Right ventricle myocardium superior (tissue), 1 donor: ENCODE data around the gene CNIH2. TPM values are rescaled to one million over a fixed set of nuclear protein-coding genes. Genes with fewer than 3 reads are reported as not detected.

Experiments
- ATAC-seq: fragments of 200-7000 bp; cut with Tn5 transposase; one replicate; pipeline ENCODE4 v1.9.1; 2020; ENCODE audit warnings: mild to moderate bottlenecking; ENCODE audit not compliant: poor library complexity
- DNase-seq: peaks from one replicate; pipeline ENCODE4 v3.0.0-alpha.2; 2020
- intact Hi-C: fragments of 100-400 bp; cut with DNase I; formaldehyde crosslinking; loops from one replicate; pipeline ENCODE4 v1.11.2; 2022
- total RNA-seq: library from RNA; stranded (reverse); fragmentation: NEBNext Ultra II Directional; extraction: Animal tissue kit (Norgen Biotek cat#: 25700); gene quantifications from one replicate; pipeline ENCODE4 v1.2.1, GENCODE V29; 2021
- donor health status: DM: no; HTN: yes; CAD: no; lungs with severe emphysema.

Gene CNIH2
- total RNA-seq, 1 donor from 2014 or later = not detected

- intact Hi-C loops = no loop called here
- DNase-seq (no peak), ATAC-seq (no peak)
These were observed 54.6 kb downstream of the CNIH2 start for GRCh38 chr11:66332371-66333219.

- intact Hi-C loops = no loop called here
- DNase-seq = peak; percentile 15
- ATAC-seq = no peak
These were observed 55.4 kb downstream of the CNIH2 start for GRCh38 chr11:66333220-66333877.

Other genes starting within 250 kb of the CNIH2 start
- gene GAL3ST3, start 229.0 kb upstream of the CNIH2 start, total RNA-seq = 0.73 TPM
- 61.2 TPM for gene SF3B2, start 225.8 kb upstream of the CNIH2 start, total RNA-seq
- gene PACS1, start 207.9 kb upstream of the CNIH2 start, total RNA-seq = 46.5 TPM
- 30.7 TPM for gene KLC2, start 20.5 kb upstream of the CNIH2 start, total RNA-seq
- 114 TPM for gene RAB1B, start 9.5 kb upstream of the CNIH2 start, total RNA-seq
- gene YIF1A, start 11.0 kb downstream of the CNIH2 start, total RNA-seq = 38.4 TPM
- not detected for gene TMEM151A, start 13.7 kb downstream of the CNIH2 start, total RNA-seq
- gene CD248, start 38.9 kb downstream of the CNIH2 start, total RNA-seq = 15.7 TPM
- 1.0 TPM for gene RIN1, start 58.3 kb downstream of the CNIH2 start, total RNA-seq
- 15.1 TPM for gene BRMS1, start 66.9 kb downstream of the CNIH2 start, total RNA-seq
- 51.3 TPM for gene B4GAT1, start 69.5 kb downstream of the CNIH2 start, total RNA-seq
- 16.3 TPM for gene SLC29A2, start 93.6 kb downstream of the CNIH2 start, total RNA-seq
- gene NPAS4, start 142.9 kb downstream of the CNIH2 start, total RNA-seq = not detected
- gene MRPL11, start 160.7 kb downstream of the CNIH2 start, total RNA-seq = 52.6 TPM
- gene PELI3, start 188.7 kb downstream of the CNIH2 start, total RNA-seq = 8.9 TPM
- 11.1 TPM for gene DPP3, start 202.3 kb downstream of the CNIH2 start, total RNA-seq
- 12.1 TPM for gene BBS1, start 232.5 kb downstream of the CNIH2 start, total RNA-seq